ENCODE measurements around the gene NR3C1. TPM values are rescaled to one million over a fixed set of nuclear protein-coding genes. Genes with fewer than 3 reads are reported as not detected.
A peak's percentile ranks its signal among the peaks of the same experiment; 100 is the strongest.

Gene NR3C1
- polyA plus RNA-seq, 6 donors from 2014 or later: 87.7 to 150 (median 106) TPM

DNA sequence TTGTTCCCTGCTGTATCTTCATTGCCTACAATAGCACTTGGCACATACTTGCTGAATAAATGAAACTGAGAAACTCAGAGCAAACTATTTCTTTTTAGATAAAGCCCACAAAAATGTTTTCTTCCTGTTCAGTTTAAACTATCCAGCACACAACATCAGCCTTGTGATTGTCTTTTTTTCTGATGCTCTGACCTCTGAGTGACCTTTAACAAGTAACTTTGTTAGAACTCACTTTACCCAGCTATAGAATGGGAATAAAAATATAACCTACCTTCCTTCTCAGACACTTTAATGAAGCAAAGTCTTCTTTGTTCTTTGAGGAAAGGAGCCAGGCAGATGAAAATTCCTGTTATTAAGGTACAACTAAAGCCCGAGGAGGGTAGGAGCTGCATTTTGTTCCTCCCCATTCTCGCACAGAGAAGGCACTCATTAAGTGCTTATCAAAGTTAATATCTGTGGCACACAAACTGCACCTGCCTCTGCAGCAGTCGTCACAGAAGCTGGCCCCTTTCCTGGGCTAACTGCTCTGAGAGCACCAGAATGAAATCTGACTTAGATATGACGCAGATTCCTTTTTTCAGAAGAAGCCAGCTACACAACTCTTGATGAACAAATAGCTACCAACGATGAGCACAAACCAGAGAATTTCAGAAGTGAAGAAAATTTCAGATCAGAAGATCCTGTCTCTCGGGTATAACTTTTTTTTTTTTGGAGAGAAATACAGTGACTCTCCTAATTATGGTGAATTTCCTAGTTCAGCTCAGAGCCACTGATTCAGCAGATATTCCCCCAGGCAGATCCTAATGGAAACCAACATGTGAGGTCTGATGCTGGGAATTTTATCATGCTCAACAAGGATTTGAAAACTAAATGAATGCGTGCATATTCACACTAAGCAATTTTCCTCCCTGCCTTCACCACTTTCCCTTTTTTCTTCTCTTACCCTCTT lies 31.0 kb upstream of the NR3C1 start:
- DNase-seq: peak; percentile 73
- peak overlapping the region; percentile 83 to 98 (median 94) for H3K4me3 Mint-ChIP-seq
- H3K4me1 Mint-ChIP-seq: peaks cover 35 to 57% (median 48%) of the 10 kb centered on the region in 3 donors
- H3K27ac Mint-ChIP-seq: peak overlapping the region; percentile 97 to 100 (median 98)
- no peaks in the 10 kb centered on the region for H3K27me3 Mint-ChIP-seq
- peak; percentile 65 to 74 for ATAC-seq (ENCODE audit: low read depth in 2 of 2)
- H3K9me3 Mint-ChIP-seq: no peaks in the 10 kb centered on the region
- H3K36me3 Mint-ChIP-seq: no peaks in the 10 kb centered on the region

DNA sequence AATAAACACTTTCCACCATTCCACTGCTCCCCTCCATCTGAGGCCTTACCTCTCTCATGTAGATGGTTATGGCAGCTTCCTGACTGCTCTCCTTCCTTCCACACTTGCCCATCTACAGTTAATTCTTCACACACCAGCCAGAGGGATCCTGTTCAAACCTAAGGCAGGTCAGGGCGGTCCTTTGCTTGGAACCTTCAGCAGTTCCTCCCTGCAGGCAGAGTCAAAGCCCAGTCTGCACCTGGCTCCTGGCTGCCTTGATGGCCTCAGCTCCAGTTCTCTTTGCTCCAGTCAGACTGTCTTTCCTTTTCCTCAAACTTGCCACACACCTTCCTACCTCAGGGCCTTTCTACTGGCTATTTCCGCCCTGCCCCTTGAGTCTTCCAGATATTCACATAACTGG lies 30.2 kb upstream of the NR3C1 start:
- Mint-ChIP-seq H3K27ac (peak overlapping the region; percentile 92 to 100 (median 98)), H3K36me3 (no peaks in the 10 kb centered on the region), H3K4me3 (peak overlapping the region in 7 of 8 donors; percentile 30 to 95 (median 83)), H3K27me3 (no peaks in the 10 kb centered on the region), H3K4me1 (peaks cover 35 to 57% (median 48%) of the 10 kb centered on the region in 3 donors), H3K9me3 (no peaks in the 10 kb centered on the region)
- no peak for ATAC-seq (ENCODE audit: low read depth in 2 of 2)
- DNase-seq: no peak

DNA sequence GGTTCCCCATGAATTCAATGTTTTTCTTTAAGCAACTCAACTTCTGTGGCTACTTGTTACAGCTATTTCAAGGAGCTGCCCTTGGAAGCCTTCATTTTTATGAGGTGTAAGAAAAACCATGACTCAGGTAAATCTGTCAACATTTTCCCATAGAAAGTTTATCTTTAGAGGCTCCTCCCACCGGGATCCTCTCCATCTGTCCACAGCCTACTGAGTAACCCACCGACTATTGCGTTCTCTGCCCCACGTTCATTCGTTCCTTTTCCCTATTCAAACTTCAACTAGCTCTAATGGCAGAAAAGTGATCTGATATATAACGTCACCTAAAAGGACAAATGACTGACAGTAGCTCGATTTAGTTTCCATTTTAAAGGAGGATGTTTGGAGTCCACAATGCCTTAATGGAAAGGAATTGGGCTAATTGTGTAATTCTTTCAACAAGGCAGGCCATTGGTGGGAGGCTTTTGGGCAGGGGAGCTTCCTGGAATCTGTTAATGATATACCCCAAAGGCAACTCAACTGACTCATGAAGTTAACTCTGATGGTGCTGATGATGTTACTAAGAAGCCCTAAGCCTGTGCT lies 29.3 kb upstream of the NR3C1 start:
- no peaks in the 10 kb centered on the region for H3K9me3 Mint-ChIP-seq
- peak overlapping the region in 2 of 6 donors; percentile 15 to 16 for H3K27ac Mint-ChIP-seq
- H3K27me3 Mint-ChIP-seq: no peaks in the 10 kb centered on the region
- ATAC-seq (ENCODE audit: low read depth in 2 of 2): no peak
- DNase-seq: no peak
- peaks cover 32 to 57% (median 45%) of the 10 kb centered on the region in 3 donors for H3K4me1 Mint-ChIP-seq
- H3K4me3 Mint-ChIP-seq: no peak overlapping the region
- H3K36me3 Mint-ChIP-seq: no peaks in the 10 kb centered on the region

DNA sequence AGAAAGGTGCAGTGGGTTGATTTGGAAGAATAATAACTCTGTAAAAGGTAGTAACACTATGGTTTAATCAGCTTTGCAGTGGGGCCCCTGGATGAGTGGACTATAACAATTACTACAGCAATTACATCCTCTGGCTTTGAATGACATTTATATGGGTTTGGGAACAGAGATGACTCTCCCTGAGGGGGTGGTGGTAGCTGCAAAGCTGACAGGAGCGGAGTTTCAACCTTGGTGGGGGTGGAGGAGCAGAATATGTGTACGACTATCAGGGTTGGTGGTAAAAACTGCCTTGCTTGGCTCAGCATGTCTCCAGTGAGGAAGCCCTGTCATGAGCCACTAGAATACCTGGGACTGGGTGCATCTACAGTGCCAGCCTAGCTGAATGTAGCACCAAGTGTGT lies 28.3 kb upstream of the NR3C1 start:
- no peaks in the 10 kb centered on the region for H3K9me3 Mint-ChIP-seq
- H3K36me3 Mint-ChIP-seq: no peaks in the 10 kb centered on the region
- H3K4me1 Mint-ChIP-seq: peaks cover 24 to 50% (median 36%) of the 10 kb centered on the region in 3 donors
- H3K27me3 Mint-ChIP-seq: no peaks in the 10 kb centered on the region
- peak overlapping the region in 5 of 6 donors; percentile 25 to 94 (median 51) for H3K27ac Mint-ChIP-seq
- no peak for ATAC-seq (ENCODE audit: low read depth in 2 of 2)
- H3K4me3 Mint-ChIP-seq: peak overlapping the region in 1 of 8 donors; percentile 54
- no peak for DNase-seq

DNA sequence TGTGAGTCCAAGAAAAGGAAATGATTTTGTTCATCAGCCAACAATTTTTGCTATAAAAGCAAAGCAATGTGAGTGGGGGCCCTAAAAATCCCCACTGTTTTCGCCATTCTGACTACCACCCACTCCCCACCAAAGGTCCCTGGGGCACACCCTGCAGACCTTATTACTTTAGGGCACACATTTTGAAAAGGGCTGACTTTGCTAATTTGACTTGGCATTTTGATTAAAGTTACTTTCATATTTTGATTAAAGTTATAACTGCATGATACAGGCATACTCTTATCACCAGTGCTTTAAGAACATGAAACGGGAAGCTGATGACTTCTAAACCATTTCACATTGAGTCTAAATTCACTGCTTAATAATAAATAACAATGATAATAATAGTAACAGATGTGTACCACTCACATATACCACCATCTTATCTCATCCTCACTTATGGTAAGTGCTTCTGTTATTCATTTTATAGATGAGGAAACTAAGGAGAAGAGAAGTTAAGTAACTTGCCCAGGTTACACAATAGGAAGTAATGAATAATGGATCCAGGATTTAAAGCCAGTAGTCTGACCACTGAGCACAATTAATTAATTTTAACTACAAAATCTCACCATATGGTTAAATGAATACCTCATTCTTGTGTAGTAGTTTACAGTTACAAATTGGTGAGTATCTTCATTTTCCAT lies 25.4 kb upstream of the NR3C1 start:
- Mint-ChIP-seq H3K4me3 (no peak overlapping the region), H3K36me3 (no peaks in the 10 kb centered on the region), H3K9me3 (no peaks in the 10 kb centered on the region), H3K27ac (peak overlapping the region in 1 of 6 donors; percentile 4), H3K4me1 (peaks cover 10 to 23% (median 17%) of the 10 kb centered on the region in 3 donors), H3K27me3 (no peaks in the 10 kb centered on the region)
- no peak for DNase-seq
- no peak for ATAC-seq (ENCODE audit: low read depth in 2 of 2)

DNA sequence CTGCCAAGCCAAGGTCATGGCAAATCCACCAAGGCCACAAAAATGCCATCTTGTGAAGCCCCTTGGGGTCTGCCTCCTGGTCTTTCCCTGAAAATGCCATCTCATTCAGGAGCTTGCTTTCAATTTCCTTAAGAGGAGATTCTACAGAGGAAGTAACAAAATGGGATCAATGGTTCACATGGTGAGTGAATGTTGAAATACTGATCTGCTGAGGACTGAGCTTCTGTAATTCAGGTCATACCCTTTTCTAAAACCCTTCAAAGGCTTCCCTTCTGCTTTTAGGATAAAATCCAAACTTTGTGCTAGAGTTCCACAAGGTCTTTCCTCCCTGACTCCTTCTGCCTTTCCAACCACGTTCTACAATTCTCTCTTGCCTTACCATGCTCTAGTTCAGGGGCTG lies 24.7 kb upstream of the NR3C1 start:
- DNase-seq (no peak), ATAC-seq (ENCODE audit: low read depth in 2 of 2) (no peak)
- Mint-ChIP-seq H3K4me1 (peaks cover 5 to 17% (median 11%) of the 10 kb centered on the region in 3 donors), H3K9me3 (no peaks in the 10 kb centered on the region), H3K4me3 (no peak overlapping the region), H3K27ac (peak overlapping the region in 2 of 6 donors; percentile 4 to 68), H3K36me3 (no peaks in the 10 kb centered on the region), H3K27me3 (no peaks in the 10 kb centered on the region)

DNA sequence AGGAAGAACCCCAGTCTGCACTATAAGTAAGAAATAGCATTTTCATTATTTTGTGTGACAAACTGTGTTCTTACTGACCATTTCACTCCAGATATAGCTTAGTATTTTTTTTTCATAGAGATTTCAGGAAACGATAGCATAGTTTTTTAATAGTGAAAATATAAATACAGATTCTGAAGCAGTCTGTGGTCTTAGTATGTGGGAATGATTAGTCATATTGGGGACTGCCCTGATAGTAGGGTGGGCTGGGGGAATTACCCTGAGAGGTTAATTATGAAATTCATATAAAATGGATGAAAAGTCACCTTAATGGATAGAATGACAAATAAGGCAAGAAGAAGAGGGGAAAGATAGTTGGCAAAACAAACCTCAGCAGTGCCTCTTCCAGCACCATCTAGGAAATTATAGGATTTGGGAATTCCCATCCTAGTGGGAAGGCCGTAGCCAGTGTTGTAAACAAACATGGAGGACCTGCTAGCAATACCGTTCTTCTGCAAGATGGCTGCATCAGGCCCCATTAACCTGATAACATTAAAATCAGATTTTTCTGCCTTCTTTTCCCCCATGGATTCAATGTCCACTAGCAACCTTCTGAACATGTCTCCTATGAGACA lies 23.7 kb upstream of the NR3C1 start:
- H3K9me3 Mint-ChIP-seq: no peaks in the 10 kb centered on the region
- H3K36me3 Mint-ChIP-seq: no peaks in the 10 kb centered on the region
- DNase-seq (no peak), ATAC-seq (ENCODE audit: low read depth in 2 of 2) (no peak)
- peaks cover 0 to under 1% (median 0%) of the 10 kb centered on the region in 3 donors for H3K27me3 Mint-ChIP-seq
- no peak overlapping the region for H3K4me3 Mint-ChIP-seq
- peak overlapping the region in 1 of 6 donors; percentile 41 for H3K27ac Mint-ChIP-seq
- peaks cover 5 to 12% (median 11%) of the 10 kb centered on the region in 3 donors for H3K4me1 Mint-ChIP-seq

DNA sequence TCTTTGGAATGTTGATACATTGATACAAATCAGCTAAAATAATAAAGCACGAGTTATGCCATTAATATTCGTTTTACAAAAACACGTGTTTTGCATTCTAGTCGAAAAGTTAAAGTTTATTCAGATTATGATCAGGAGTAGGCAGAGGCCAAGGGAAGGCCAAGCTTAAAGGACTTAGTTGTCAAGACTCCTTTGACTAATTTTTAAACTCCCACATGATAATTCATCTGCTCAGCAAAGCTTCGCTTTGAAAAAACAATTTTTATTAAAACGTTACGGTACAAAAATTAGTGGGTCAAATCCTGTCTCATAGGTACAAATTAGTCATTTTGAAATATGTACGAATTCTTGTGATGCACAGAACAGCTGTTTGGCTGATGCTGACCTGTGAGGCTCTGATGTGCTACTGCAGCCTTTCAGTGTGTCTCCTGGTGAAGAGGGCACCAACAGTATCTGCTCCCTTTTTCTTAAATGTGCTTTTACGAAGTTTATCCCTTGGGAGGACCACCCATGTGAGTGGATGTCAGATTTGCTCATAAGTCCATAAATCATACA lies 23.0 kb upstream of the NR3C1 start:
- Mint-ChIP-seq H3K9me3 (no peaks in the 10 kb centered on the region), H3K4me3 (no peak overlapping the region), H3K27ac (peak overlapping the region in 1 of 6 donors; percentile 41), H3K36me3 (no peaks in the 10 kb centered on the region), H3K27me3 (peaks cover 0 to 6% (median 0%) of the 10 kb centered on the region in 3 donors), H3K4me1 (peaks cover 0 to 7% (median 5%) of the 10 kb centered on the region in 3 donors)
- DNase-seq: no peak
- no peak for ATAC-seq (ENCODE audit: low read depth in 2 of 2)

DNA sequence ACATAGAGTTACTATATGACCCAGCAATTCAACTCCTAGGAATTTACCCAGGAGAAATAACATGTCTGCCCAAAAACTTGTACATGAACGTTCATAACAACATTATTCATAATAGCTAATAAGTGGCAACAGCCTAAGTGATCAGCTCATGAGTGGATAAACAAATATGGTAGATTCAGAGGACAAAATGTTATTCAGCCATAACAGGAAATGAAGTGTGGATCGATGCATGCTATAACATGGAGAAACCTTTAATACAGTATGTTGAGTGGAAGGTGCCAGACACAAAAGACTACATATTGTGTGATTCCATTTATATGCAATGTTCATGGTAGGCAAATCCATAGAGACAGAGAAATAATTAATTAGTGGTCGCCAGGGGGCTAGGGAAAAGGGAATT lies 22.3 kb upstream of the NR3C1 start:
- Mint-ChIP-seq H3K27me3 (peaks cover 0 to 6% (median 0%) of the 10 kb centered on the region in 3 donors), H3K9me3 (no peaks in the 10 kb centered on the region), H3K4me1 (peaks cover 0 to 3% (median 2%) of the 10 kb centered on the region in 3 donors), H3K36me3 (no peaks in the 10 kb centered on the region), H3K27ac (no peak overlapping the region), H3K4me3 (no peak overlapping the region)
- DNase-seq (no peak), ATAC-seq (ENCODE audit: low read depth in 2 of 2) (no peak)

DNA sequence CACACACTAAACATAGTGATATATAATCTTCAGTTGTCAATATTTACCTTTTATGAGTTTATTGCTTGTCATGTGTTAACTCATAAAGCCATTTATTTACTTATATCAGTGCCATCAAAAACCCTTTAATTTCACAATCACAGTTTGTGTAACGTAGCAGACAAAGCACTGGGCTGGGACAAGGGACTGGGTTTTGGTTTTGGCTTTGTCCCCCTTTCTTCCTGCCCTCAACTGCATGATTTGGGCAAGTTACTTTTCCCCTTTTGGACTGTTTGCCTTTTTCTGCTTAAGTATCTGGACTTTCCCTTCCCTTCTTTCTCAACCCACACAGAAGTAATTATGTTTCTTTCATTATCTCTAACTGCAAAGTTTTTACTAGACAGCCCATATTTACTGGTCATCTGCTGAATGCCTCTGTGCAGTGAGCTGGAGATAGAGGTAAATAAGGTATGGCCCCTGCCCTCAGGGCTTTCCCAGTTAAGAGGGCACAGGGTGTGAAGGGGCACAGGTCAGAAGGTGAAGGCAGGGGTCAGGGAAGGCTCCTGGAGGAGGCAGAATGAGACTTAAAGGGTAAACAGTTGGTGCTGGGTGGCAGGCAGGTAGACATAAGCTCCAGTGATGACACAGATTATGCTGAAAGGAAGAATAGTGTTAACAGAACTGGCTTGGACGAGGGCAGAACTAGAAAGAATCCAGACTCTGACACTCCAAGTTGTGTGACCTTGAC lies 14.8 kb upstream of the NR3C1 start:
- Mint-ChIP-seq H3K36me3 (no peaks in the 10 kb centered on the region), H3K27ac (peak overlapping the region in 1 of 6 donors; percentile 38)

DNA sequence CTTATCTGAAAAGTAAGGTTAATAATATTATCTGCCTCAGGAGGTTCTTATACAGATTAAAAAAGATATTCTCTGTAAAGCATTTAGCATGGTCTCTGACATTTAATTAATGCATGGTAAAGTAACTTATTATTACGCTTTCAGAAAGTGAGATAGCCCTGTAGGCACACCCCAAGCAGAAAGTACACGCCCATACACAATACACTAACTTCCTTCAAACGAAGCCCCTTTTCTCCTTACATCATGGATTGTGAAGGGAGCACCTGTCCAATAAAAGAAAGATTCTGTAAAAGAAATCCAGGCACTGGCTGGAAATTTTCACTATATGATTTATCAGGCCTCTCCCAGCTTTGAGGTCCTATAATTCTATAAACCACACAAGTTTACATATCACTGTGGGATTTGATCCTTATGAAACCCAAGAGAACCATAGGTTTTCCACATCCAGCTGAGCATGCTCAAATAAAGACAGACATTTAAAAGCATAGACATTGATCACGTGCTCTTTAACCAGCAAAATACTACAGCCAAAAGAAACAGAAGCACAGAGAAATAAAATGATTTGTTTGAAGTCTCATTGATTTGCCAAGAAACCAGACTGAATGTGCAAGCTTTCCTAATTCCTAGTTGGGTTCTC lies 14.1 kb upstream of the NR3C1 start:
- Mint-ChIP-seq H3K9me3 (no peaks in the 10 kb centered on the region), H3K27ac (peak overlapping the region in 1 of 6 donors; percentile 51), H3K27me3 (peaks cover 0 to 6% (median 0%) of the 10 kb centered on the region in 3 donors), H3K36me3 (no peaks in the 10 kb centered on the region), H3K4me3 (no peak overlapping the region), H3K4me1 (peaks cover 18 to 19% (median 18%) of the 10 kb centered on the region in 3 donors)
- no peak for DNase-seq
- ATAC-seq (ENCODE audit: low read depth in 2 of 2): no peak

More for the DNA sequence above, 14.8 kb upstream of the NR3C1 start:
- H3K27me3 Mint-ChIP-seq: peaks cover 0 to 6% (median 0%) of the 10 kb centered on the region in 3 donors
- H3K4me3 Mint-ChIP-seq: no peak overlapping the region
- H3K9me3 Mint-ChIP-seq: no peaks in the 10 kb centered on the region
- ATAC-seq (ENCODE audit: low read depth in 2 of 2) (no peak), DNase-seq (no peak)
- peaks cover 15 to 18% (median 16%) of the 10 kb centered on the region in 3 donors for H3K4me1 Mint-ChIP-seq

DNA sequence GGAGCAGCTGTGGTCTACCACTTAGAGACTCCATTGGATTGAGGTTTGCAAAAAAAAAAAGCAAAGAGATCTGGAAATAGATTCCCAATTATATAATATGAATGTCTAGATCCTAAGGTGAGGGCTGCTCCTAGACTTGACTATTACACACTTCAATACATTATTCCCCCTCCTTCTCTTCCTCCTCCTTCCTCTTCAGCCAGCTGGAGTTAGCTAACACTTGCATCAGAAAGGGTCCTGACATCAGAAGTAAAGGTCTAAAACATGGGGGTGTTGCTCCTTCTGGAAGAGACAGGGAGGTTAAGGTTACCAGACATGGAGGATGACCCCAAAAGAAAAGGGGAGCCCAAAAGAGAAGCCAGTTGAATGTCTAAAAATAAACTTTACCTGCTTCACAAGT lies 12.9 kb upstream of the NR3C1 start:
- Mint-ChIP-seq H3K27ac (no peak overlapping the region), H3K4me3 (no peak overlapping the region), H3K27me3 (no peaks in the 10 kb centered on the region), H3K4me1 (peaks cover 18 to 19% (median 18%) of the 10 kb centered on the region in 3 donors), H3K9me3 (no peaks in the 10 kb centered on the region), H3K36me3 (no peaks in the 10 kb centered on the region)
- no peak for ATAC-seq (ENCODE audit: low read depth in 2 of 2)
- DNase-seq: no peak

Measured in naive B cell (primary cell).